Measurements from ENCODE around the gene FN3KRP.

The FN3KRP gene

GRCh38 chr17:82710499-82711232 is 5.8 kb upstream of the FN3KRP start:
- DNase-seq (ENCODE audit: low read depth): no peak

GRCh38 chr17:82713071-82713723 is 3.3 kb upstream of the FN3KRP start:
- DNase-seq (ENCODE audit: low read depth): no peak
- no peak for TF ChIP-seq CTCF (IDR thresholded peaks at IDR 0.05; ENCODE audit: low read depth, low read length, missing control alignments)
- no peak overlapping the region for H3K4me3 ChIP-seq (ENCODE audit: low read depth, low read length)

More at GRCh38 chr17:82710499-82711232, 5.8 kb upstream of the FN3KRP start:
- TF ChIP-seq CTCF (IDR thresholded peaks at IDR 0.05; ENCODE audit: low read depth, low read length, missing control alignments): no peak
- no peak overlapping the region for H3K4me3 ChIP-seq (ENCODE audit: low read depth, low read length)

- TF ChIP-seq CTCF (IDR thresholded peaks at IDR 0.05; ENCODE audit: low read depth, low read length, missing control alignments): no peak
- no peak for DNase-seq (ENCODE audit: low read depth)
- no peak overlapping the region for H3K4me3 ChIP-seq (ENCODE audit: low read depth, low read length)
Measured at GRCh38 chr17:82718986-82719685, 2.6 kb downstream of the FN3KRP start.

- no peak for TF ChIP-seq CTCF (IDR thresholded peaks at IDR 0.05; ENCODE audit: low read depth, low read length, missing control alignments)
- no peak overlapping the region for H3K4me3 ChIP-seq (ENCODE audit: low read depth, low read length)
- DNase-seq (ENCODE audit: low read depth): no peak
Measured at GRCh38 chr17:82720204-82720603, 3.7 kb downstream of the FN3KRP start.

- no peak for DNase-seq (ENCODE audit: low read depth)
- no peak overlapping the region for H3K4me3 ChIP-seq (ENCODE audit: low read depth, low read length)
- no peak for TF ChIP-seq CTCF (IDR thresholded peaks at IDR 0.05; ENCODE audit: low read depth, low read length, missing control alignments)
Measured at GRCh38 chr17:82722341-82723013, 6.0 kb downstream of the FN3KRP start.

GRCh38 chr17:82723169-82723807 is 6.8 kb downstream of the FN3KRP start:
- H3K4me3 ChIP-seq (ENCODE audit: low read depth, low read length): no peak overlapping the region
- no peak for DNase-seq (ENCODE audit: low read depth)
- TF ChIP-seq CTCF (IDR thresholded peaks at IDR 0.05; ENCODE audit: low read depth, low read length, missing control alignments): no peak

Data from GM12864 (cell line).